Right cardiac atrium (tissue), 5 donors: ENCODE results near the gene ST6GALNAC3. TPM values are rescaled to one million over a fixed set of nuclear protein-coding genes. Genes with fewer than 3 reads are reported as not detected.

Experiments used
- ATAC-seq, 2 donors: fragments of 200-7000 bp; cut with Tn5 transposase; one replicate each; pipeline versions ENCODE4 v1.8.0 to v1.9.1; 2020; ENCODE audit warnings: moderate library complexity in 2 of 2, mild to moderate bottlenecking in 1 of 2
- DNase-seq, 3 donors: peaks; one replicate each; pipeline ENCODE4 v3.0.0-alpha.2; 2020
- H3K27ac ChIP-seq: one replicate; pipeline ENCODE4 v1.5.1; 2013; ENCODE audit warnings: mild to moderate bottlenecking, low read length, control low read depth, moderate library complexity
- H3K27me3 ChIP-seq: one replicate; pipeline ENCODE4 v1.6.1; 2013; ENCODE audit not compliant: control insufficient read depth, insufficient read depth
- H3K4me1 ChIP-seq: one replicate; pipeline ENCODE4 v1.6.1; 2013; ENCODE audit warnings: low read length; ENCODE audit not compliant: control insufficient read depth, insufficient read depth
- H3K4me3 ChIP-seq: one replicate; pipeline ENCODE4 v1.5.1; 2013; ENCODE audit warnings: low read length, control low read depth
- H3K9me3 ChIP-seq: one replicate; pipeline ENCODE4 v1.6.1; 2013; ENCODE audit warnings: low read length; ENCODE audit not compliant: control insufficient read depth
- WGBS: extraction: QIAGEN DNeasy Blood & Tissue Kit; methylation state at CpG from one replicate; pipeline ENCODE4 v1.1.7; 2013; 5-methylcytosine and 5-hydroxymethylcytosine counted together
- intact Hi-C, 4 donors: fragments of 100-400 bp; cut with DNase I; formaldehyde crosslinking; loops; one replicate each; pipeline versions ENCODE4 v1.11.0 to v1.14.0; 2022 to 2023
- long read RNA-seq, 4 donors: library from polyadenylated mRNA; unstranded; transcript quantifications; one replicate each; pipeline ENCODE4 v2.0.0, GENCODE V29; 2020 to 2021
- polyA plus RNA-seq: library from polyadenylated mRNA; stranded (reverse); fragments of 200-250 nt; gene quantifications from one replicate; pipeline ENCODE4 v1.2.3, GENCODE V29; 2013
- total RNA-seq, 4 donors: library from RNA; stranded (reverse); fragmentation: NEBNext Ultra II Directional; extraction: Animal tissue kit (Norgen Biotek cat#: 25700); gene quantifications; one replicate each; pipeline ENCODE4 v1.2.1, GENCODE V29; 2021
- donor health status: healthy with polysubstance abuse.
- donor health status: DM: no; HTN: yes; CAD: no.
- donor health status: DM: no; HTN: no; CAD: no.
- donor health status: DM: no; HTN: yes; CAD: no; lungs with severe emphysema.
- donor health status: DM: yes; HTN: yes; CAD: no.

Gene ST6GALNAC3
- 10 to 100 TPM in 3 of 4 donors, 1 to 10 TPM in 1; 5.1 to 19.9 (median 16.8) TPM for total RNA-seq
- polyA plus RNA-seq: 2.8 TPM
- long read RNA-seq, donor 1, partial matches to known transcripts: 0 of 14 reads
- long read RNA-seq, donor 1, other reads (novel, unspliced or antisense): 14 of 14 reads
- long read RNA-seq, donor 2, partial matches to known transcripts: 0 of 2 reads
- long read RNA-seq, donor 2, other reads (novel, unspliced or antisense): 2 of 2 reads
- long read RNA-seq, donor 3, partial matches to known transcripts: 3 of 19 reads
- long read RNA-seq, donor 3, other reads (novel, unspliced or antisense): 14 of 19 reads
- long read RNA-seq, donor 4, partial matches to known transcripts: 0 of 1 reads
- long read RNA-seq, donor 4, other reads (novel, unspliced or antisense): 0 of 1 reads

GRCh38 chr1:76074321-76075187 is at the start of gene ST6GALNAC3:
TSS of gene ST6GALNAC3 (plus strand) at chr1:76074746.
- DNase-seq (peak; percentile 74 to 91 (median 90)), ATAC-seq (peak; percentile 96 to 97)
- no peaks in the 10 kb centered on the region for H3K9me3 ChIP-seq
- H3K27me3 ChIP-seq: no peaks in the 10 kb centered on the region
- no peaks in the 10 kb centered on the region for H3K4me1 ChIP-seq
- under 1% methylated on average over 59 of the region's 59 CpGs for WGBS
- intact Hi-C loops: no loop called here
- H3K4me3 ChIP-seq: peak within 1 kb of the TSS; percentile 44
- H3K27ac ChIP-seq: peak within 1 kb of the TSS; percentile 49

- Histone ChIP-seq H3K9me3 (no peaks in the 10 kb centered on the region), H3K4me1 (no peaks in the 10 kb centered on the region), H3K27ac (no peak overlapping the region), H3K4me3 (no peak overlapping the region), H3K27me3 (no peaks in the 10 kb centered on the region)
- no peak for ATAC-seq
- intact Hi-C loops: no loop called here
- WGBS: 85% methylated on average over 4 of the region's 4 CpGs
- no peak for DNase-seq
Measured at GRCh38 chr1:76027341-76027740, 47.2 kb upstream of the ST6GALNAC3 start.

GRCh38 chr1:76029331-76029730 is 45.2 kb upstream of the ST6GALNAC3 start:
- Histone ChIP-seq H3K4me3 (no peak overlapping the region), H3K4me1 (no peaks in the 10 kb centered on the region), H3K27ac (no peak overlapping the region), H3K27me3 (no peaks in the 10 kb centered on the region), H3K9me3 (no peaks in the 10 kb centered on the region)
- intact Hi-C loops: no loop called here
- DNase-seq (no peak), ATAC-seq (no peak)
- WGBS: 86% methylated on average over 1 of the region's 1 CpG

GRCh38 chr1:76031496-76031895 is 43.0 kb upstream of the ST6GALNAC3 start:
- DNase-seq: no peak
- Histone ChIP-seq H3K27ac (no peak overlapping the region), H3K4me3 (no peak overlapping the region), H3K4me1 (no peaks in the 10 kb centered on the region), H3K9me3 (no peaks in the 10 kb centered on the region), H3K27me3 (no peaks in the 10 kb centered on the region)
- ATAC-seq: no peak
- WGBS: 75% methylated on average over 2 of the region's 2 CpGs
- intact Hi-C loops: no loop called here

- ATAC-seq (no peak), DNase-seq (no peak)
- H3K4me3 ChIP-seq: no peak overlapping the region
- no peaks in the 10 kb centered on the region for H3K27me3 ChIP-seq
- intact Hi-C loops: no loop called here
- H3K4me1 ChIP-seq: no peaks in the 10 kb centered on the region
- H3K27ac ChIP-seq: no peak overlapping the region
- 89% methylated on average over 3 of the region's 3 CpGs for WGBS
- no peaks in the 10 kb centered on the region for H3K9me3 ChIP-seq
Measured at GRCh38 chr1:76033800-76034475, 40.6 kb upstream of the ST6GALNAC3 start.

GRCh38 chr1:76035053-76035452 is 39.5 kb upstream of the ST6GALNAC3 start:
- no peak overlapping the region for H3K27ac ChIP-seq
- no peak overlapping the region for H3K4me3 ChIP-seq
- ATAC-seq (peak in 1 of 2 donors; percentile 74), DNase-seq (no peak)
- H3K27me3 ChIP-seq: no peaks in the 10 kb centered on the region
- H3K4me1 ChIP-seq: no peaks in the 10 kb centered on the region
- WGBS: 57% methylated on average over 2 of the region's 2 CpGs
- intact Hi-C loops: no loop called here
- H3K9me3 ChIP-seq: no peaks in the 10 kb centered on the region

- Histone ChIP-seq H3K27ac (no peak overlapping the region), H3K27me3 (no peaks in the 10 kb centered on the region), H3K4me3 (no peak overlapping the region), H3K9me3 (no peaks in the 10 kb centered on the region), H3K4me1 (no peaks in the 10 kb centered on the region)
- intact Hi-C loops: no loop called here
- no peak for ATAC-seq
- WGBS: 70% methylated on average over 4 of the region's 4 CpGs
- DNase-seq: no peak
Measured at GRCh38 chr1:76037324-76037723, 37.2 kb upstream of the ST6GALNAC3 start.

- DNase-seq (no peak), ATAC-seq (no peak)
- intact Hi-C loops: no loop called here
- Histone ChIP-seq H3K4me3 (no peak overlapping the region), H3K9me3 (no peaks in the 10 kb centered on the region), H3K4me1 (no peaks in the 10 kb centered on the region), H3K27ac (no peak overlapping the region), H3K27me3 (no peaks in the 10 kb centered on the region)
- WGBS: 77% methylated on average over 3 of the region's 3 CpGs
Measured at GRCh38 chr1:76038287-76039004, 36.1 kb upstream of the ST6GALNAC3 start.

- DNase-seq (no peak), ATAC-seq (no peak)
- Histone ChIP-seq H3K27ac (no peak overlapping the region), H3K4me3 (no peak overlapping the region), H3K9me3 (no peaks in the 10 kb centered on the region), H3K4me1 (no peaks in the 10 kb centered on the region), H3K27me3 (no peaks in the 10 kb centered on the region)
- WGBS: 85% methylated on average over 2 of the region's 2 CpGs
- intact Hi-C loops: no loop called here
Measured at GRCh38 chr1:76046149-76046548, 28.4 kb upstream of the ST6GALNAC3 start.

GRCh38 chr1:76048219-76048618 is 26.3 kb upstream of the ST6GALNAC3 start:
- DNase-seq: no peak
- intact Hi-C loops: no loop called here
- Histone ChIP-seq H3K27me3 (no peaks in the 10 kb centered on the region), H3K9me3 (no peaks in the 10 kb centered on the region), H3K4me1 (no peaks in the 10 kb centered on the region), H3K27ac (no peak overlapping the region), H3K4me3 (no peak overlapping the region)
- 97% methylated on average over 1 of the region's 1 CpG for WGBS
- no peak for ATAC-seq
